T-helper 1 cell treated with Interleukin-12 subunit alpha and Interleukin-12 subunit beta and Interleukin-4 antibody, amounts not matched to agents 30 ng/mL and 1 ng/mL, for 36 hours (primary cell): ENCODE data around the gene GAP43. TPM values are rescaled to one million over a fixed set of nuclear protein-coding genes. Genes with fewer than 3 reads are reported as not detected.
"Not testable (repeated sequence)": the region's sequence is repeated elsewhere in the genome, so short reads cannot be mapped to it uniquely, and the experiment has no call there.

Experiments
- intact Hi-C: fragments of 100-400 bp; cut with micrococcal nuclease; formaldehyde crosslinking; loops from one replicate; pipeline ENCODE4 v1.15.1; 2024
- total RNA-seq: library from RNA; stranded (reverse); gene quantifications from 2 replicates; pipeline ENCODE4 v1.2.3, GENCODE V29; 2022

GAP43 gene
- total RNA-seq, 1 donor from 2014 or later, result not detected

- intact Hi-C loops, result no loop called here
These were observed 118.3 kb downstream of the GAP43 start for GRCh38 chr3:115741650-115742049.

DNA sequence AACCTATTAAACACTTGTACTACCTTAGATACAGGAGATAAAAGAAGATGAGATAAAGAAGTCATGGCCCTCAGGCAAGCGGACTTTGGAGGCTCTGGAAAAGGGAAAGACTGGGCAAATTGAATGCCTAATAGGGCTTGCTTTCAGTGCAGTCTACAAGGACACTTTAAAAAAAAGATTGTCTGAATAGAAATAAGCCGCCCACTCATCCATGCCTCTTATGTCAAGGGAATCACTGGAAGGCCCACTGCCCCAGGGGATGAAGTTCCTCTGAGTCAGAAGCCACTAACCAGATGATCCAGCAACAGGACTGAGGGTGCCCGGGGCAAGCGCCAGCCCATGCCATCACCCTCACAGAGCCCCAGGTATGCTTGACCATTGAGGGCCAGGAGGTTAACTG is 121.2 kb downstream of the GAP43 start:
- intact Hi-C loops, result not testable (repeated sequence)

DNA sequence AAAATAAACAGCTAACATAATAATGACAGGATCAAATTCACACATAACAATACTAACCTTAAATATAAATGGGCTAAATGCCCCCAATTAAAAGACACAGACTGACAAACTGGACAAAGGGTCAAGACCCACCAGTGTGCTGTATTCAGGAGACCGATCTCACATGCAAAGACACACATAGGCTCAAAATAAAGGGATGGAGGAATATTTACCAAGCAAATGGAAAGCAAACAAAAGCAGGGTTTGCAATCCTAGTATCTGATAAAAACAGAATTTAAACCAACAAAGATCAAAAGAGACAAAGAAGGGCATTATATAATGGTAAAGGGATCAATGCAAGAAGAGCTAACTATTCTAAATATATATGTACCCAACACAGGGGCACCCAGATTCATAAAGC is 129.7 kb downstream of the GAP43 start:
- intact Hi-C loops, result not testable (repeated sequence)

DNA sequence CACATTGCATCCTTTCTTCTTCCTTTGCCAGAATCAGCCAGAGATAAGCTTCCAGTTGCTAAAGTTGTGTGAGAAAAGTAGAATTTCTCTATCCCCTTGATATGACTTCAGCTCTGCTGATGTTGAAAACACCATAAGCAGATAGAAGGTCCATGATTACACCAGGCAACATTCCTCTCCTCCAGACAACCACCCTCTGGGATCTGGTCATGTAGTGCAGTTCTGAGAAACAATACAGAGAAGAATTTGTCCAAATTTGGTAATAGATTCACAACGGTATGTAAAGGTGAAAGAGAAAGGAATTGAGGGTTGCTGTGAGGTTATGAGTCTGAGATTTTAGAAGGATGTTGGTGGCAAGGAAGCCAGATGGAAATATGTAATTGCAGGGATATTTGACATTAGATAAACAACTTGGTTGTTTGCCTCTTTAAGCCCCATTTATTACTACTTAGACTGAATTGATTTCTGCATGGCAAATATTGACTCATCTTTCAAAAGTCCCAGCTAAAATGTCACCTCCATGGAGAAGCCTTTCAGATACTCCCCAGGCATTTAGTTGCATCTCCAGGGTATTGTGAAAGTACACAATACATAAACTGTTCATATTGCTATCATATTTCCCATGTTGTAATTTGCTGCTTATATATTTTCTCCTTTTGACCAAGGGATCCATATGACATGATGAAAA is 134.9 kb downstream of the GAP43 start:
- intact Hi-C loops, result no loop called here

DNA sequence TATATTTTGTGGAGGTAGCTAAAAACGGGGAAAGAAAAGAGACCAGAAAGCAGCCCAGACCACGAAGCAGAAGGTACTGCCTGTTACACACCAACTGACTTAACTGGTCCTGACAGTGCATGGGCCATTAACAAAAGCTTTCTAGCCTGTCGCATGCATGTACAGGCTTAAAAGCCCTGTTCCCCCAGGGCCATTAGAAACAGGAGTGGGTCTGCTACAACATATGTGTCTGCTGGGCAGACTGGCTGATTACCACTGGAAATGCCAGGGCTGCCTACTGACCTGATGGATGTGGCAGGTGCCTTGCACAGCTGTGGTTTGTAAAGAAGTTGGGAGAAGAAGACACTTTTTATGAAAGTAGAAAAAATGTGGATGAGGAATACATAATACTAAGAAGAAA is 137.4 kb downstream of the GAP43 start:
- intact Hi-C loops, result no loop called here

DNA sequence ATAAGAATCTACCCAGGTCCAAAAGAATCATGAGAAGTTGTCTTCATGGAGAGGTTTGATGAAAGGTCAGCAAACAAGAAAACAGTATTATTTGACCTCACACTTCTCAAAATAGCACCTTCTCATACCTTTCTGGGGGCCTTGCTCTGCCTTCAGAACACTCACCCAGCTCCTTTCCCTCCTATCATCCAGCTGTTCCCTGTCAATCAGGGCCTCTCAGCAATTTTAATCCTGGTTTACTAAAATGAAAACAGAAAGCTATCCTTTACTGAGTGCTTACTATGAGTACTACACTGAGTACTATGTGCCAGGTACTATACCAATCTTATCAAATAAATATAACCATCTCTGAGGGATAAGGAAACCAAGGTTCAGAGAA is 138.6 kb downstream of the GAP43 start:
- intact Hi-C loops, result no loop called here

DNA sequence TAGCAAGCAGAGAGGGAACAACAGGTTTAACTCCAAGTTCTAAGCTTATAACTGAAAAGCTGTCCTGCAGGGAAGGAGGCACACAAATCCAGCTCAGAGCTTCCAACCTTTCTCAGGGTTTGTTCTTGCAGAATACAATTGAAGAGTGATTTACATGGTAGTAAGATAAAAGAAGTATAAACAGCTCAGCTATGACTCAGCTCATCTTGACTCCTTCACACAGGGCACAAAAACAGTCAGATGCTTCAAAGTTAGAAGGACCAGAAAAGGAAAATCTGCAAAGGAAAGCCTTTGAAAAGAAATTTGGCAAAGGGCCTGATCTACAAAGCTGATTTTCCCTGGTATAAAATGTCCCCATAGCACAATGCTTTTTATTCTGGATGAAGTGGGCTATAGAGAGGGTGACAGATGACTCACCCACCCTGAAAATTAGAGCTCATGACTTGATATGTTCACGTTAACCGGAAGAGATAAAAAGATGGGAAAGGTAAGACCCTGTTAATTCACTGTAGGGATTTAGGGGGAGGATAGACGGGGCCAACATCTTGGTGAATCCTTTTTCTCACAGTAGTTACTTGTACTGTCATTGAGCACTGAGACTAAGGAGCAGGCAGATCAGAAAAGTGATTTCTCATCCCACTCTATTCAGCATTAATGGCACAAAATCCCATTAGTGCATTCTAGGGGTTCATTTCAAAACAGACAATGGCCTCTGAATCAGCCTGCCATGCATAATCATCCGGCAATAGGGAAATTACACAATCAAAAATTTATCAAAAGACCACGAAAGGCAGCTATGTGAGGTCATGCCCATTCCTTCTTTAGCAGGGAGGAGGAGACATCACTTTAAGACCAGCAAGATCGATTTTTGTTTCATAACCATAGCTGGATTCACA is 143.5 kb downstream of the GAP43 start:
- intact Hi-C loops, result no loop called here

DNA sequence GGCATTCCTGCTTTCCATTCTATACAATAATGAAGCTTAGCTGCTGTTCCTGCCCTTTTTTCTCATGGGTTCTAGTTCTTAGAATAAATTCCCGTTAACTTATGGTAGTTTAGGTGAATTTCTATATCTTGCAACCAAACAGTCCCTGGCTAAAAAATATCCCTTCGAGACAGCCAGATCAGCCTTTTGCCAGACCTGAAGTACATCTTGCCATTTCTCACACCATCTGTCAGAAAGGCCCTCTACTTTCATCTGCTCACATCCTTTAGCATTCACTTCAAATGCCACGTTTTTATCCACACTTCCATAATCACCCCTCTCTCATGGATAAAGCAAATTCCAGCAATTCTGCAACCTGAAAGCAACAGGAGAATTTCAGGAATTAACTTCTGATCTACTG is 145.4 kb downstream of the GAP43 start:
- intact Hi-C loops, result no loop called here
